Hematopoietic multipotent progenitor cell (in vitro differentiated cells): Measurements from ENCODE around the gene COL18A1. TPM values are rescaled to one million over a fixed set of nuclear protein-coding genes. Genes with fewer than 3 reads are reported as not detected.
"Not testable (repeated sequence)": the region's sequence is repeated elsewhere in the genome, so short reads cannot be mapped to it uniquely, and the experiment has no call there.

Source experiments
- DNase-seq, 3 donors: peaks; one replicate each; pipeline ENCODE4 v3.0.0-alpha.2; 2011 to 2015; ENCODE audit warnings: low read depth in 2 of 3, low spot score in 2 of 3
- total RNA-seq: library from RNA; depleted of rRNA; stranded (reverse); fragments of >200 nt; gene quantifications from one replicate; pipeline ENCODE4 v1.2.3, GENCODE V29; 2012

The COL18A1 gene
- total RNA-seq, 1 donor, result 12.9 TPM

GRCh38 chr21:45366931-45367401 lies 38.0 kb upstream of the COL18A1 start:
- DNase-seq, result no peak

GRCh38 chr21:45367402-45368351 lies 37.3 kb upstream of the COL18A1 start:
- no peak for DNase-seq

- not testable (repeated sequence) for DNase-seq
Observed at GRCh38 chr21:45369018-45369417, 35.9 kb upstream of the COL18A1 start.

GRCh38 chr21:45370575-45370974 lies 34.4 kb upstream of the COL18A1 start:
- DNase-seq, result no peak

- no peak for DNase-seq
Observed at GRCh38 chr21:45371081-45371480, 33.9 kb upstream of the COL18A1 start.

GRCh38 chr21:45371655-45372054 lies 33.3 kb upstream of the COL18A1 start:
- no peak for DNase-seq

GRCh38 chr21:45372732-45373355 lies 32.1 kb upstream of the COL18A1 start:
- DNase-seq, result no peak

- no peak for DNase-seq
Observed at GRCh38 chr21:45373991-45374816, 30.8 kb upstream of the COL18A1 start.

GRCh38 chr21:45374826-45375455 lies 30.0 kb upstream of the COL18A1 start:
- DNase-seq, result no peak

- DNase-seq, result no peak
Observed at GRCh38 chr21:45376459-45377324, 28.3 kb upstream of the COL18A1 start.

- no peak for DNase-seq
Observed at GRCh38 chr21:45377325-45377709, 27.6 kb upstream of the COL18A1 start.

- DNase-seq, result no peak
Observed at GRCh38 chr21:45377866-45378257, 27.1 kb upstream of the COL18A1 start.

- DNase-seq, result no peak
Observed at GRCh38 chr21:45378258-45378966, 26.6 kb upstream of the COL18A1 start.

GRCh38 chr21:45379171-45379900 lies 25.6 kb upstream of the COL18A1 start:
- no peak for DNase-seq

GRCh38 chr21:45379901-45380330 lies 25.0 kb upstream of the COL18A1 start:
- no peak for DNase-seq

GRCh38 chr21:45380566-45380965 lies 24.4 kb upstream of the COL18A1 start:
- no peak for DNase-seq

GRCh38 chr21:45381036-45381787 lies 23.8 kb upstream of the COL18A1 start:
- DNase-seq, result no peak
